Measurements from ENCODE around the gene DUSP22.

DUSP22 gene

DNA sequence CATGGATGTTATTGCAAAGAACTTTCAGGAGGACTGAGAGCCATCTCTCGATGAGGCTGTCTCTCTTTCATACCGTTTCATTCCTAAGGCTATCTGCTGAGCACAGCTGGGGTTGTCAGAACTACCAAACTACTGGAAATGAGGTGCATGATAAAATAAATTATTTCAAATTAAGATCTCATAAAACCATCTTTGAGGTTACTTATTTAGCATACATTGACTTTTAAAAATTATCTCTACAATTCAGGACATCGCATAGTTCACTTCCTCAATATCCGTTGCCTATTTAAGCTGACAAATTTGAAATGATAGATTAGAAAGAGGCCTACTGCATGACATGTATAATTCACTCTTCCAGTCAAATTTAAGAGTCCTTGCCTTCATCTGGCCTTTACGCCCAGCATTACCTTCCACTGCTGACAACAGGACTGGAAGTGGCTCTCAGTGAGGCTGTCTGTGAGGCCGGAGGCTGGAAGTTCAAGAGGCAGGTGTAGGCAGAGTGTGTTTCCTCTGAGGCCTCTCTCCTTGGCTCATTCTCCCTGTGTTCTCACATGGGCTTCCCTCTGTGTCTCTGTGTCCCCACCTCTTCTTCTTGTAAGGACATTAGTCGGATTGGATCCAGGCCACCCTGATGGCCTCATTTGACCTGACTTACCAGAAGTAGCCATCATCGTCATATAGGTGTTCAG, 12.8 kb upstream of the DUSP22 start:
- H3K9me3 ChIP-seq (ENCODE audit: insufficient read depth, low read length): no peaks in the 10 kb centered on the region
- H3K27ac ChIP-seq (ENCODE audit: low read length): no peak overlapping the region
- peaks cover 10% of the 10 kb centered on the region for H3K36me3 ChIP-seq (replicated peaks; ENCODE audit: low read depth, low read length)
- H2AFZ ChIP-seq (ENCODE audit: low read depth, low read length): no peak overlapping the region
- no peak overlapping the region for H3K4me2 ChIP-seq (ENCODE audit: low read length)
- TF ChIP-seq, protein P1, sequence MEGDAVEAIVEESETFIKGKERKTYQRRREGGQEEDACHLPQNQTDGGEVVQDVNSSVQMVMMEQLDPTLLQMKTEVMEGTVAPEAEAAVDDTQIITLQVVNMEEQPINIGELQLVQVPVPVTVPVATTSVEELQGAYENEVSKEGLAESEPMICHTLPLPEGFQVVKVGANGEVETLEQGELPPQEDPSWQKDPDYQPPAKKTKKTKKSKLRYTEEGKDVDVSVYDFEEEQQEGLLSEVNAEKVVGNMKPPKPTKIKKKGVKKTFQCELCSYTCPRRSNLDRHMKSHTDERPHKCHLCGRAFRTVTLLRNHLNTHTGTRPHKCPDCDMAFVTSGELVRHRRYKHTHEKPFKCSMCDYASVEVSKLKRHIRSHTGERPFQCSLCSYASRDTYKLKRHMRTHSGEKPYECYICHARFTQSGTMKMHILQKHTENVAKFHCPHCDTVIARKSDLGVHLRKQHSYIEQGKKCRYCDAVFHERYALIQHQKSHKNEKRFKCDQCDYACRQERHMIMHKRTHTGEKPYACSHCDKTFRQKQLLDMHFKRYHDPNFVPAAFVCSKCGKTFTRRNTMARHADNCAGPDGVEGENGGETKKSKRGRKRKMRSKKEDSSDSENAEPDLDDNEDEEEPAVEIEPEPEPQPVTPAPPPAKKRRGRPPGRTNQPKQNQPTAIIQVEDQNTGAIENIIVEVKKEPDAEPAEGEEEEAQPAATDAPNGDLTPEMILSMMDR (IDR thresholded peaks at IDR 0.05; ENCODE audit: low read depth, low read length): no peak
- TF ChIP-seq EZH2phosphoT487 (IDR thresholded peaks at IDR 0.05; ENCODE audit: low read depth): no peak
- no peaks in the 10 kb centered on the region for H3K79me2 ChIP-seq (ENCODE audit: low read length)
- H3K9ac ChIP-seq (ENCODE audit: low read length): no peak overlapping the region
- no peak overlapping the region for H3K4me3 ChIP-seq (ENCODE audit: low read length)
- no peaks in the 10 kb centered on the region for H4K20me1 ChIP-seq (ENCODE audit: insufficient read depth, low read length)
- no peaks in the 10 kb centered on the region for H3K4me1 ChIP-seq (ENCODE audit: low read length)
- no peaks in the 10 kb centered on the region for H3K27me3 ChIP-seq (ENCODE audit: low read depth, low read length)

DNA sequence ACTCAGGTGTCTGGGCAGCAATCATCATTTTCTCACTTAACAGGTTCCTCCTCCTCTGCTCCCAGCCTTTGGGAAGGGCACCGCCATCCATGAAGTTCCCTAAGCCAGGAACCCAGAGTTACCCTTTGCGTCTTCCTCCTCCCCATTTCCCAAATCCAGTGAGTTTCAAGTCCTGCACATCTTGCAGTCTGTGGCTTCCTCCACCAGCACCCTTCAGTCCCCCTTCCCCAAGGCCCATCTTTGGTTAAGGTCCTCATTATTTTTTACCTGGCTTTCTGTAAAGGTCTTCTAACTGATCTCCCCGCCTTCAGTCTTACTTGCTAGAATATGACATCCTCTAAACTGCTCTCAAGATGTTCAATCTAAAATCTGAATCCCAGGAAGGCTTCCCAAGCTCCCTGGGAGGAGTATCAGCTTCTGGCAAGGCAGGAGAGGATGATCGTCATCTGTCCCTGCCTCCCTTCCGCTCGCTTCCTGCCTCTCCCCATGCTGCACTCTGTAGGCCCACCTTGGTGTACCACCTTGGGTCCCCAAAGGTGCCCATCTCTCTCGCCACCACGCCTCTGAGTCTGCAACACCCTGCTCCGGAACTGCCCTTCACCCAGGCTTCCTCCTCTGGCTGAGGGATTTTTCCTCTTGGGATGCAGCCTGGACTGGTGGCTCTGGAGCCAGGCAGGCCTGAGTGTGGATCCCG, 11.4 kb upstream of the DUSP22 start:
- Histone ChIP-seq H3K4me3 (ENCODE audit: low read length) (no peak overlapping the region), H3K4me2 (ENCODE audit: low read length) (no peak overlapping the region), H3K9me3 (ENCODE audit: insufficient read depth, low read length) (no peaks in the 10 kb centered on the region), H2AFZ (ENCODE audit: low read depth, low read length) (no peak overlapping the region), H3K36me3 (replicated peaks; ENCODE audit: low read depth, low read length) (peaks cover 13% of the 10 kb centered on the region), H3K4me1 (ENCODE audit: low read length) (peaks cover 10% of the 10 kb centered on the region), H3K79me2 (ENCODE audit: low read length) (no peaks in the 10 kb centered on the region), H4K20me1 (ENCODE audit: insufficient read depth, low read length) (no peaks in the 10 kb centered on the region), H3K9ac (ENCODE audit: low read length) (no peak overlapping the region), H3K27ac (ENCODE audit: low read length) (no peak overlapping the region), H3K27me3 (ENCODE audit: low read depth, low read length) (no peaks in the 10 kb centered on the region)
- TF ChIP-seq, protein P1 (IDR thresholded peaks at IDR 0.05; ENCODE audit: low read depth, low read length): no peak
- no peak for TF ChIP-seq EZH2phosphoT487 (IDR thresholded peaks at IDR 0.05; ENCODE audit: low read depth)

DNA sequence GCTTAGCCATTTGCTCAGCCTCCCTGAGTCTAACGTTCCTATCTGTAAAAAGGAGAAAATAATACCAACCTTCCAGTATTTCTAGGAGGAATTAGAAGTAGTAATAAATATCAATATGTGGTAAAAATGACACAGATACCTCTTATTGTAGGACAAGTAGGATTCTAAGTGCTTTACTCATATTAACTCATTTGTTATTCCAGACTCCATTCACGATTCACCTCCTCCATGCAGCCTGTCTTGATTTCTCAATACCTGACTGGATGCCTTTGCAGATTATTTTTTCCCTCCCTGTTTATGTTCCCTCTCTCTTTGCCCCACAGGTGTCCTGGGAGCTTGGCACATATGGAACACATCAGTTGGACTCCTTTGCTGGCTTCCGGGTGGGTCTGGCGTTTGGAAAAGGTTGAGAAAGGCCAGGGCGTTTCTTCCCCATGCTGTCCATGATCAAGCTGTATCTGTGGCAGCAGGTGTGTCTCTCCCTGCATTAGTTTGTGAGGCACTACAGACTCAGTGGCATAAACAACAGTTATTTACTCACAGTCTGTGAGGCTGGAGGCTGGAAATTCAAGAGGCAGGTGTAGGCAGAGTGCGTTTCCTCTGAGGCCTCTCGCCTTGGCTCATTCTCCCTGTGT, 10.7 kb upstream of the DUSP22 start:
- Histone ChIP-seq H3K4me3 (ENCODE audit: low read length) (no peak overlapping the region), H3K27me3 (ENCODE audit: low read depth, low read length) (no peaks in the 10 kb centered on the region), H3K9ac (ENCODE audit: low read length) (no peak overlapping the region), H3K27ac (ENCODE audit: low read length) (no peak overlapping the region), H2AFZ (ENCODE audit: low read depth, low read length) (no peak overlapping the region), H3K9me3 (ENCODE audit: insufficient read depth, low read length) (no peaks in the 10 kb centered on the region), H3K79me2 (ENCODE audit: low read length) (no peaks in the 10 kb centered on the region), H3K4me1 (ENCODE audit: low read length) (peaks cover 16% of the 10 kb centered on the region), H3K4me2 (ENCODE audit: low read length) (no peak overlapping the region), H3K36me3 (replicated peaks; ENCODE audit: low read depth, low read length) (peaks cover 13% of the 10 kb centered on the region), H4K20me1 (ENCODE audit: insufficient read depth, low read length) (no peaks in the 10 kb centered on the region)
- no peak for TF ChIP-seq EZH2phosphoT487 (IDR thresholded peaks at IDR 0.05; ENCODE audit: low read depth)
- TF ChIP-seq, protein P1 (IDR thresholded peaks at IDR 0.05; ENCODE audit: low read depth, low read length): no peak

DNA sequence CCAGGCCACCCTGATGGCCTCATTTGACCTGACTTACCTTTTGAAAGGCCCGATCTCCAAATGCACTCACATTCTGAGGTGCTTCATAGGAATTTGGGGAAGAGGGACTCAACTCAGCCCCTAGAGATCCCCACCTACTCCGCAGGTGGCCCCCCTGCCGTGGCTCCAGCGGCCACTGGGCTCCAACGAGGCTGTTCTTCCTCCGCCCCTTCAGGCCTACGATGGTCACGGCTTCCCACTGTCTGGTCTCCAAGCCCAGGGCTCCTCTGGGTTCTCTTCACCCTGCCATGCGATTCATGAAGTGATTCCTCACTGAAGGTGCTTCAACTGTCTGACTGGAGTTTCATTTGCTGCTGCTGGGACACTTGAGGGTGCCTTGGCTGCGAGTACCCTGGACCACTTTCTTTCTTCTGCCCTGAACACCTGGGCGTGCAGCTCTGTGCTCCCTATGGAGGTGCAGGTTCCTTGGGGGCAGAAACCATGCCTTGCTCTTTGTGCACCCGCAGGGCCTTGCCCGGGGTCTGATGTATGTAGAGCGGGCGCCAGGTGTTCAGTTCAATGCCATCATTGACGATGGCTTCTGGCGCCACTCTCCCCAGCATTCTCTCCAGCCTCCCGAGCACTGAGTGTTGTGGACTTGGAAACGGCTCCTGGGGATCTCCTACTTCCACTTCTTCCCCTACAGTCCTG, 10.0 kb upstream of the DUSP22 start:
- Histone ChIP-seq H3K36me3 (replicated peaks; ENCODE audit: low read depth, low read length) (peaks cover 13% of the 10 kb centered on the region), H3K4me1 (ENCODE audit: low read length) (peaks cover 24% of the 10 kb centered on the region), H4K20me1 (ENCODE audit: insufficient read depth, low read length) (no peaks in the 10 kb centered on the region), H2AFZ (ENCODE audit: low read depth, low read length) (no peak overlapping the region), H3K79me2 (ENCODE audit: low read length) (no peaks in the 10 kb centered on the region), H3K4me2 (ENCODE audit: low read length) (no peak overlapping the region), H3K27ac (ENCODE audit: low read length) (no peak overlapping the region), H3K4me3 (ENCODE audit: low read length) (no peak overlapping the region), H3K9ac (ENCODE audit: low read length) (no peak overlapping the region), H3K27me3 (ENCODE audit: low read depth, low read length) (no peaks in the 10 kb centered on the region), H3K9me3 (ENCODE audit: insufficient read depth, low read length) (no peaks in the 10 kb centered on the region)
- TF ChIP-seq, protein P1 (IDR thresholded peaks at IDR 0.05; ENCODE audit: low read depth, low read length): no peak
- no peak for TF ChIP-seq EZH2phosphoT487 (IDR thresholded peaks at IDR 0.05; ENCODE audit: low read depth)
